Measurements from ENCODE around the gene SEPTIN8. TPM values are rescaled to one million over a fixed set of nuclear protein-coding genes. Genes with fewer than 3 reads are reported as not detected.

The SEPTIN8 gene
- total RNA-seq, 2 donors from 2014 or later, result 16.2 to 30.4 TPM

DNA sequence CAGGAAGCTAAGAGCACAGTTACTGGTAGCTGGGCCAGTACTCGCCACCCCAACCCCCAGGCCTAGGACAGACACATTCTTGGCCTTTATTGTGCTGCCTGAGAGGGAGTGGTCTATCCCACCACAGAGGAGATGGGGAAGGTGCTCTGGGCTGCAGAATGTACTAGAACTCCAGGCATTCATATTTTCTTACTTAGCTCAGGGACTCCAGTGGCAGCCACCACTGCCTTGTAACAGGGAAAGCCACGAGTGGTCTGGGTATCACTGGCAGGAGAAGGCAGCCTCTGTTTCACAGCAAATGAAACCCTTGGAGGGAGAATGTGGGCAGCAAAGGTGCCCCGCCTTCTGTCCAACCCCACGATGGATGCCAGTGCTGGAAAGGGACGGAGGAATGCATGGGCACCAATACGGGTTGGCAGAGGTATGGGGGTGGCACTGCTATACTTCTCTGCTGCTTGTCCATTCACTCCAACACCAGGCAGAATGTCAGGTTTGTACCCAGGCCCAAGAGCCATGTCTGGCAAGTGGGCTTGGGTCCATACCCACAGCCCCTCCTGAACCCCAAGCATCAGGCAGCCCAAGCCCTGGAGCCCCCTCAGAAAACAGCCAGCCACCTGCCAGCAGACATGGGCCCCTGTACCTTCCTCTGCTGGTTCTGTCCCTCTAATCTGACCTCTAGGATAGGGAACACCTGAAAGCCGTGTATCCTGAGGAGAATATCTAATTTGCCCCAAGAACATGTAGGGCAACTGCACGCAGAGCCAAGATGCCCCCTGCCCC lies 4.6 kb downstream of the SEPTIN8 start:
- H3K36me3 Mint-ChIP-seq, result no peaks in the 10 kb centered on the region
- no peak overlapping the region for H3K4me3 Mint-ChIP-seq
- H3K27ac Mint-ChIP-seq, result no peak overlapping the region
- DNase-seq (ENCODE audit: low spot score) (no peak), ATAC-seq (no peak)
- no peaks in the 10 kb centered on the region for H3K9me3 Mint-ChIP-seq
- peaks cover 4 to 11% of the 10 kb centered on the region in 2 donors for H3K4me1 Mint-ChIP-seq (ENCODE audit: low read depth in 2 of 2)
- no peaks in the 10 kb centered on the region for H3K27me3 Mint-ChIP-seq

DNA sequence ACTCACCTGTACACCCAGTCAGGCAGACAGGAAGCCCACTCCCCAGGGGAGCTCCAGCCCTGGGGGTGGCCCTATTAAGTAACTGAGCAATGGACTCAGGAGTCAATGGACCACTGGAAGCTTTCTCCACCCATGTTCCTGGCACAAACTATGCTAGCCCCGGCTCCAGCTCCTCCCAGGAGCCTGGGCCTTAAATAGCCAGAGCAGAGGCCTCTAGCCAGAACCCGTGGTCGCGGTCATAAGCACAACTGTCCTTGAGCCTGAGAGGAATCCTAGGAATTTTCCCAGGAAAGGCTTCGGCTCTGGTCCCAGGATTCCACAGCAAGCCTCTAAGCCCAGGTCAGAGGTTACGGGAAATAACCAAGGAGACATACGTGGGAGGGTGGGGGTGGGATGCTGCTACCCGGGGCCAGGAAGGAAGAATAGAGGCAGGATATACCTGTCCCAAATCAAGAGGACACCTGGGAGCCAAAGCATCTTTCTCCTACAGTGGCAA lies 5.5 kb downstream of the SEPTIN8 start:
- Mint-ChIP-seq H3K4me3 (no peak overlapping the region), H3K27ac (no peak overlapping the region), H3K9me3 (no peaks in the 10 kb centered on the region), H3K27me3 (no peaks in the 10 kb centered on the region), H3K4me1 (ENCODE audit: low read depth in 2 of 2) (peaks cover 4 to 11% of the 10 kb centered on the region in 2 donors), H3K36me3 (no peaks in the 10 kb centered on the region)
- ATAC-seq, result no peak
- DNase-seq (ENCODE audit: low spot score), result no peak

DNA sequence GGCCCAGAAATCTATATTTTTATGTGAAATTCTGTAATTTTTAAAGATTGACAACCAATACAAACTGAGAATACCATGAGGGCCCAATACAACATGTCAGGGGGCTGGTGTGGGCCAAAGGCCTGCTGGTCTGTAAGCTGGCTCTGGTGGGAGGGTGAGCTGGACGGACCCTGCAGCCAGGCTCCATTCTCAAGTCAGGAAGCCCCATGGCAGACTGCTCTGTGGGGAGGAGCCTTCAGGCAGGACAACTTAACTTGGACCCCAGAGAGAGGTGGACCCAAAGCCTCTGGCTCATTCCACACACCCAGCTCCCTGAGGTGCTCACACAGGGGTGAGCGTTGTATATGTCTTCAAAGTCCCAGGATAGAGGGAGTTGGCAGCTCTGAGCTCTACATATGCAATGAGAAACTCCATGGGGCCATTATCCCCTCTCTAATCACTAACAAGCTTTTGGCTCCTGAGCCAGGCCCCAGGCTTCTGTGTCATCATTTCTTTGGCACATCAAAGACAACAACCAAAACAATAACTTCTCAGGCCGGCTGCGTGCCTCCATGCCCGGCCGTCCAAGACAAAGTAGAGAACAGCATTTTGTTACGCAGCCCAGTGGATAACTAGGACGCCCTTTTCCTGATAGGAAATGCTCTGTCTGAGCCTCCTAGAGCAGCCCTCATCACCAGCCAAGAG lies 6.4 kb downstream of the SEPTIN8 start:
- ATAC-seq (no peak), DNase-seq (ENCODE audit: low spot score) (no peak)
- Mint-ChIP-seq H3K4me3 (no peak overlapping the region), H3K27ac (no peak overlapping the region), H3K36me3 (no peaks in the 10 kb centered on the region), H3K9me3 (no peaks in the 10 kb centered on the region), H3K4me1 (ENCODE audit: low read depth in 2 of 2) (peaks cover 4 to 10% of the 10 kb centered on the region in 2 donors), H3K27me3 (no peaks in the 10 kb centered on the region)

DNA sequence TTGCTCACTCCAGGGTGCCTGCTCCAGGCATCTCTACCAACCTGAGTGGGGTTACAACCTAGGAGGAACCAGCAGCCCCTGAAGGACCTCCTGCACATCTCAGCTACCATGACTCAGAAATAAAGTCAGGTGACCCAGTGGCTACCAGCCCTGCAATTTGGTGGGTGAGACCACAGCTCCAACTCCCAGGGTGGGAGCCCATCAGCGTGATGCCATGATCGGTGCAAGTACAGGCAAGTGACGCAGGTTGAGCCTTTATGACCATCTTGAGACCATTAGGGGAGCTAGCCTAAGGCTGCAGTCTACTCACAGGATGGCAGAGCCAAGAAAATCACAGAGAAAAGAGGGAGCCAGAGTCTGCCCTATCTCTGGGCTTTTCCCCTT lies 8.6 kb downstream of the SEPTIN8 start:
- no peak overlapping the region for H3K27ac Mint-ChIP-seq
- H3K36me3 Mint-ChIP-seq, result no peaks in the 10 kb centered on the region
- DNase-seq (ENCODE audit: low spot score), result no peak
- ATAC-seq, result no peak
- no peaks in the 10 kb centered on the region for H3K27me3 Mint-ChIP-seq
- no peaks in the 10 kb centered on the region for H3K9me3 Mint-ChIP-seq
- H3K4me1 Mint-ChIP-seq (ENCODE audit: low read depth in 2 of 2), result peaks cover 1 to 5% of the 10 kb centered on the region in 2 donors
- H3K4me3 Mint-ChIP-seq, result no peak overlapping the region

DNA sequence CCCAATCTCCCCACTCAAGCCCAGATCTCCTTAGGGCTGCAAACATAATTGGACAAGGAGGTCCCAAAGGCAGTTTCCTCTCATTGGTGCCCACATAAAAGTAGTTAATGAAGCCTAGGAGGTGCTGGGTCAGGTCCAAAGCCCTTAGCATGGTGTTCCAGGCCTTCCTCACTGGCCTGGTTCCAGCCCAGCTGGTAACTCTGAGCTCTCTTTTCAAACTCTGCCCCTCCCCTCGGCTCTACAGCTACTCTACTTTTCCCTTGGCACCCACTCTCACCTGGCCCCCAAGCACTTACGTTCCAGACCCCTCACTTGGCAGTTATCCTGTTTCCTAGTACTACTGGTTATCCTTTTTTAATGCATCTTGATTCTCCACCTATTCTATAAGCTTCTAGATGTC lies 9.9 kb downstream of the SEPTIN8 start:
- no peaks in the 10 kb centered on the region for H3K36me3 Mint-ChIP-seq

DNA sequence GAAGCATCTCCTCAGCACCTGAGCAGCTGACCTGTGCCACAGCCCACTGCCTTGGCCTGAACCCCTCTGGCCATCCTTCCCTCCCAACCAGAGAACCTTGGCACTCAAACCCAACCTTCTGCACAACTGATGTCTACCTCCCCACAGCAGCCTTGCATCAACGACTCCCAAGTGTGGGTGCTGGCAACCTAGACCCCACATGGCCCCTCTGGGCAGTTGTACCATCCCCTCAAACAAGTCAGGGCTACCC lies 10.3 kb downstream of the SEPTIN8 start:
- H3K4me1 Mint-ChIP-seq (ENCODE audit: low read depth in 2 of 2), result peaks cover 0 to 5% of the 10 kb centered on the region in 2 donors
- ATAC-seq (no peak), DNase-seq (ENCODE audit: low spot score) (no peak)
- no peak overlapping the region for H3K4me3 Mint-ChIP-seq
- no peaks in the 10 kb centered on the region for H3K9me3 Mint-ChIP-seq
- no peak overlapping the region for H3K27ac Mint-ChIP-seq
- H3K36me3 Mint-ChIP-seq, result no peaks in the 10 kb centered on the region
- H3K27me3 Mint-ChIP-seq, result no peaks in the 10 kb centered on the region

More for the DNA sequence above, 9.9 kb downstream of the SEPTIN8 start:
- Mint-ChIP-seq H3K27ac (no peak overlapping the region), H3K4me3 (no peak overlapping the region), H3K4me1 (ENCODE audit: low read depth in 2 of 2) (peaks cover 0 to 5% of the 10 kb centered on the region in 2 donors), H3K27me3 (no peaks in the 10 kb centered on the region), H3K9me3 (no peaks in the 10 kb centered on the region)
- no peak for ATAC-seq
- DNase-seq (ENCODE audit: low spot score), result no peak

DNA sequence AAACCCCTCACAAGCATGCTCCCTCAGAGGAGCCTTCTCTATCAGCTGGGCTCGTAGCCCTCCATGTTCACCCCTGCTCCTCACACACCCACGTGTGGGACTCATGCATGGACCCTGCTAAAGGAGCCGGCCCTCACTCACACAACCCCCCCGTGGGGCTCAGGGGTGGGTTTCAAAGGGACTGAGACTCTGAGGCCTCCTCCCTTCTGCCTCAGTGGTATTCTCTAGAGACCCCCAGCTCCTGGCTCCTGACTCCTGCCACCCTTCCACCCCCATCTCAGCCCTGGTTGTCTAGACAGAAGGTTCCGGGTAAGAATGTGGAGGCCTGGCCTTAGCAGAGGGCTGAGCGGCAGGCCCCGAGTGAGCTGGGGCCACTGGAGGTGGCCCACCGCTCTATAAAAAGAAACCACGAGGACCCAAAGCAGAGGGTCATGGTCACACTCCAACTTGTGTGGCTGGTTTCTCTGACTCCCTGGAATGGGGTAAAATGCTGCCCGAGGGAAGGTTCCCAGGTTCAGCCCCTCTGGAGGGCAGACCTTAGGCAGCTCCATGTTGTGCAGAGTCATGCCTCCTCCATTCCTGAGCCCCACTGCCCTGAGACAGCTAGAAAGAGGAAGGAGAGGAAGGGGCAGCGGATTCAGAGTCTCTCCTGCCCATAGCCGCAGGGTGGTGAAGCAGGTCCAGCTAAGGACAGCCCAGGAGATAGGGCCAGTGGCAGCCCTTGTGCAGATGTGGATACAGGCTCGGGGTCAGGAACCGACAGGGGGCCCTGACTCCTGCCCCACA lies 10.8 kb downstream of the SEPTIN8 start:
- Mint-ChIP-seq H3K4me1 (ENCODE audit: low read depth in 2 of 2) (peaks cover 0 to 5% of the 10 kb centered on the region in 2 donors), H3K27ac (no peak overlapping the region), H3K9me3 (no peaks in the 10 kb centered on the region), H3K4me3 (no peak overlapping the region), H3K36me3 (no peaks in the 10 kb centered on the region), H3K27me3 (no peaks in the 10 kb centered on the region)
- ATAC-seq (no peak), DNase-seq (ENCODE audit: low spot score) (no peak)

DNA sequence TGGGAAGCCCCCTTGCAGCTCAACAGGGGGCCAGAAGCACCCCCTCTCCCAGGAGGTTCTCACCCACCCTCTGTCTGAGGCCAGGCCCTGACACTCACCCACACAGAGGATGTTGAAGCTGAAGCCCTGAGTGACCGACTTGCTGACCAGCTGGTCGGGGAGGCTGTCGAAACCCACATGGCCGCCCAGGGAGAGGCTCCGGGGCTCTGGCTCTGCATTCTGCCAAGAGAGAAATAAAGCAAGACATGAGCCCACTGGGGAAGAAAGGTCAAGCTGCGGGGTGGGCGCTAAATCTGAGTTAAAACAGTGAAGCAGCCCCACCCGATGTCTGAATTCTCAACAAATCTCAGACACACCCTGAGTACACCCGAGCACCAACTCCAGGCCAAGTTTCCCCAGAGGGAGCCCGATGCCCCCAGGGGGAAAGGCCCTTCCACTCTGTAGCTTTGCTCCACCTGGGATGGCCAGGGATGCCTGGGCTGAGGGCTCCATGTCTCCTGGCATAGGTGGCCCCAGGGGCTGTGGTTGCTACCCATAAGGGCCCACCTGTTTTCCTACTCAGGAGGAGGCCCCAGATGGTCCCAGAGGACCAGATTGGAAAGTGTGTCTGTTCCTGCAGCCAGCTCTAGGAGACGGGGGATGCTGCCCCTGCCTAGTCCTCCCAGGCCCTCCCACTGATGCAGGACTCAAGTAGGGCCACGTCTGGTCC lies 11.6 kb downstream of the SEPTIN8 start:
- Mint-ChIP-seq H3K4me1 (ENCODE audit: low read depth in 2 of 2) (peaks cover 0 to 5% of the 10 kb centered on the region in 2 donors), H3K27ac (no peak overlapping the region), H3K9me3 (no peaks in the 10 kb centered on the region), H3K27me3 (no peaks in the 10 kb centered on the region), H3K4me3 (no peak overlapping the region), H3K36me3 (no peaks in the 10 kb centered on the region)
- ATAC-seq, result no peak
- DNase-seq (ENCODE audit: low spot score), result no peak

DNA sequence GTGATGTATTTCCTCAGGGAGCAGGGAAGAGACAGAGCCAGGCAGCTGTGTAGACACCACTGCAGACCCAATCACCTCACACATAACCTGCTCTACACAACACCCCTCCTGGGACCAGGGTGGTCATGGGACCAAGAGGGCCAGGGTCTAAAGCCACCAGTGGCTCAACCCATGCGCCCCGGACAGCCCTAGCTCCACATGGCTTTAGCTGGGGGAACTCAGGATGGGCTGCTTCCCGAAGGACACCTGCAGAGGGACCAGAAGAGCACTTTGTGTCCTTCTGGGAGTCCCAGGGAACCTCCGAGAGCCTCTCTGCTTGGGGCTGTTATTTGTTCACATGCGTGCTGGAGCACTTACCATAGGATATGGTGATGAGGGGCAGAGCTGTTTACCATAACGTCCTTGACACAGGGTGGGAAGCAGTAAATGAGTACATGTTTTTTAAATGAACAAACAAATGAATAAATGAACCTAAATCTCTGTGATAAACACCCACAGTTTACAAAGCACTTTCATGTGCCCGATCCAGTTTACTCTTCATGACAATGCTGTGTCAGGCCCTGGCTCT lies 12.3 kb downstream of the SEPTIN8 start:
- no peak overlapping the region for H3K4me3 Mint-ChIP-seq
- no peaks in the 10 kb centered on the region for H3K36me3 Mint-ChIP-seq

DNA sequence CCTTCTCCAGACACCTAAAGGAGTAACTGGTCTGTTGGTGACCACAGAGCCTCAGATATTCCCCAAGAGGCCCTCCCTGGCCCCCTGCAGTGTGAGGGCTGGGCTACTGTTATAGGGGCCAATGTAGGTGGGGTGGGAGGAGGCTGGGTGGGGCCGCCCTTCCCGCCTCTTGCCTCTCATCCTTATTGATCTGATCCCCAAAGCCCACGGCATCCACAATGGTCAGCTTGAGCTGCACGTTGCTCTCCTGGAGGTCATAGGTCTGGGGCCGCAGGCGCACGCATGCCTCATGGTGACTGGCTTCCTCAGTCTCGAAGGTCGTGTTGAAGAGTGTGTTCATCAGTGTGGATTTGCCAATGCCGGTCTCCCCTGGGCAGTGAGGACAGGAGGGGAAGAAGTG lies 13.0 kb downstream of the SEPTIN8 start:
- H3K27me3 Mint-ChIP-seq, result no peaks in the 10 kb centered on the region
- no peak for ATAC-seq
- no peak overlapping the region for H3K27ac Mint-ChIP-seq
- no peaks in the 10 kb centered on the region for H3K36me3 Mint-ChIP-seq
- no peaks in the 10 kb centered on the region for H3K9me3 Mint-ChIP-seq
- H3K4me1 Mint-ChIP-seq (ENCODE audit: low read depth in 2 of 2), result peaks cover 0 to 5% of the 10 kb centered on the region in 2 donors
- DNase-seq (ENCODE audit: low spot score), result no peak
- no peak overlapping the region for H3K4me3 Mint-ChIP-seq

More for the DNA sequence above, 12.3 kb downstream of the SEPTIN8 start:
- Mint-ChIP-seq H3K9me3 (no peaks in the 10 kb centered on the region), H3K4me1 (ENCODE audit: low read depth in 2 of 2) (peaks cover 0 to 5% of the 10 kb centered on the region in 2 donors), H3K27me3 (no peaks in the 10 kb centered on the region), H3K27ac (no peak overlapping the region)
- DNase-seq (ENCODE audit: low spot score) (no peak), ATAC-seq (no peak)

DNA sequence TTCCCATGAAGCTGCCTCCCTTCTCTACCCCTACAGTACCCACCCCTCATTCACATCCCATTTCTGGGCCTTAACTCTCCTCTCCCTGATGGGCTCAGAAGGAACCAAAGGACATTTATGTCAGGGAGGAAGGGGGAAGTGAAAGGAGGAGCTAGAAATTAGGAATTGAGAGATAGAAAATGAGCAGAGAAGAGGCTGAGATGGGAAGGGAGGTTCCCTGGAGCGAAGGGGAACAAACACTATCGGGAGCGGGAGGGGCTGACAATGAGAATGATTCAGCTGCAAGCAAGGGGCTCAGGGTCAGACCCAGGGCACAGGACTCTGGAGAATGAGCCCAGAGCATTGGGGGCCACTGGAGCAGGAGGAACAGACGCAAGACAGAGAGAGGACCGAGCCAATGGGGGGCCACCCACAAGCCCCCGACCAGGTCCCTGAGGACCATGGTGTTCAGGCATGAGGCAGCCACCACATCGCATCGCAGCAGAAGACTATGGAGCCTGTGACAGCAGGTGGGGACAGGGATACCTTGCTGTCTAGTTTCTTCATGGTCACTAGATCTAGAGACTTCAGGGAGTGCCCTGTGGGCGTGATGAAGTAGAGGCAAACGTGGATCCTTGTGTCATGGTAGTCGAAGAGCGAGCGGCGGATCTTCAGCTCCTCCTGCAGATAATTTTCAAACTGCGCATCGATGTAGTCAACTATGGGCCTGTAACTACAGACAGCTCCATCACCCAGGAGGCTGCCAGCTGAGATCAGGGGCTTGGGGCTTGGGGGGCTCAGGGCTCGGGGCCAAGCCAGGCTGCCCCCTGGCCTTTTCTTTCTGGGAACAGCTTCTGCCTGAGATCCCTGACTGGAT lies 13.6 kb downstream of the SEPTIN8 start:
- no peaks in the 10 kb centered on the region for H3K27me3 Mint-ChIP-seq
- H3K4me1 Mint-ChIP-seq (ENCODE audit: low read depth in 2 of 2), result peaks cover 0 to 1% of the 10 kb centered on the region in 2 donors
- no peak overlapping the region for H3K4me3 Mint-ChIP-seq
- ATAC-seq, result no peak
- no peak overlapping the region for H3K27ac Mint-ChIP-seq
- DNase-seq (ENCODE audit: low spot score), result no peak
- H3K36me3 Mint-ChIP-seq, result no peaks in the 10 kb centered on the region
- no peaks in the 10 kb centered on the region for H3K9me3 Mint-ChIP-seq

DNA sequence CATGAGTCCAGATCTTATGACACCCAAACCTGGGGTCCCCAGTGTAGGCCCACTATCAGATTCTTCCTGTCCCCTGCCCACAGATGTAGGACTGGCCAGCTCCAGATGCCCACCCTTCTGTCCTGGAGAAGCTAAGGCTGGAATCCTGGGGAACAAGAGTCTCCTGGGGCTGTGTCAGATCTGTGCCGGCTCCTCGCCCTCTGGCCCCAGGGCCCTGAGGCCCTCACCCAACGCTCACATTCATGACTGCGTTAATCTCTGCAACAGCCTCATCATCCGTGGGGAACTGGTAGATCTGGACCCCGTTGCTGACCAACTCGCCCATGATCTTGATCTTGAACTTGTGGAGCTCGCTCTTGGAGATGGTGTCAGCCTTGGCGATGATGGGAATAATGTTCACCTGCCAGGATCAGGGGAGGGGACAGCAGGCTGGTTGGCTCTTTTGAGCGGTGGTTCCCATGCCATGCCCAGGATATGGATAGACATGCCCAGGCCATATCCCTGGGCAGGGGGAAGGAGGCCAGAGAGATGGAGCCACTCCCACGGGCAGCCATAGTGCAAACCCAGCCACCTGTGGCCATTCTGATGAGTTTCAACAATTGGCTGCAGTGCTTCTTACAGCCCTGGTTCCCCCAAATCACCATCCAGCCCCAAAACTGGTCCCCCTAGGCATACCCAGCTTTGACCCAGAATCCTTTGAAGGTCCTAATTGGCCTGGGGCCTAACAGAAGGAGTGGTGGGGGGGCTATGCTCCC lies 14.6 kb downstream of the SEPTIN8 start:
- Mint-ChIP-seq H3K4me3 (no peak overlapping the region), H3K27me3 (no peaks in the 10 kb centered on the region), H3K27ac (no peak overlapping the region), H3K9me3 (no peaks in the 10 kb centered on the region), H3K4me1 (ENCODE audit: low read depth in 2 of 2) (no peaks in the 10 kb centered on the region), H3K36me3 (no peaks in the 10 kb centered on the region)
- no peak for DNase-seq (ENCODE audit: low spot score)
- ATAC-seq, result no peak
